Trophoblast cell (in vitro differentiated cells and primary cell): ENCODE measurements around the gene BZW2.

Source experiments
- DNase-seq, 2 donors: peaks; one replicate each; pipeline ENCODE4 v3.0.0-alpha.2; 2016
- H2AFZ ChIP-seq: 2 replicates; pipeline ENCODE4 v1.6.1; 2013; ENCODE audit warnings: low read length, moderate library complexity, mild to moderate bottlenecking; ENCODE audit not compliant: insufficient read depth, poor library complexity
- H2AK5ac ChIP-seq: 2 replicates; pipeline ENCODE4 v1.6.1; 2013; ENCODE audit warnings: mild to moderate bottlenecking, low read length
- H2BK120ac ChIP-seq: 2 replicates; pipeline ENCODE4 v1.6.1; 2013; ENCODE audit warnings: low read length, mild to moderate bottlenecking, moderate library complexity; ENCODE audit not compliant: insufficient read depth, poor library complexity
- H2BK12ac ChIP-seq: 2 replicates; pipeline ENCODE4 v1.6.1; 2013; ENCODE audit warnings: mild to moderate bottlenecking, low read length, moderate library complexity
- H2BK5ac ChIP-seq: 2 replicates; pipeline ENCODE4 v1.6.1; 2013; ENCODE audit warnings: low read length, low read depth, moderate library complexity, mild to moderate bottlenecking; ENCODE audit not compliant: poor library complexity
- H3K14ac ChIP-seq: 2 replicates; pipeline ENCODE4 v1.6.1; 2013; ENCODE audit warnings: mild to moderate bottlenecking, low read length
- H3K18ac ChIP-seq: 2 replicates; pipeline ENCODE4 v1.6.1; 2013; ENCODE audit warnings: mild to moderate bottlenecking, low read length
- H3K23ac ChIP-seq: 2 replicates; pipeline ENCODE4 v1.6.1; 2013; ENCODE audit warnings: low read length
- H3K27ac ChIP-seq: 2 replicates; pipeline ENCODE4 v1.5.1; 2013; ENCODE audit warnings: low read depth, mild to moderate bottlenecking, inconsistent platforms, low read length, moderate library complexity
- H3K27me3 ChIP-seq: 2 replicates; pipeline ENCODE4 v1.6.1; 2013; ENCODE audit warnings: inconsistent platforms, mild to moderate bottlenecking, low read length, moderate library complexity; ENCODE audit not compliant: insufficient read depth
- H3K36me3 ChIP-seq, 2 experiments: 1 replicate in 1 of 2; 2 replicates in 1 of 2; pipeline ENCODE4 v1.6.1; 2013; ENCODE audit warnings: low read length in 2 of 2, mild to moderate bottlenecking in 2 of 2, moderate library complexity in 1 of 2; ENCODE audit not compliant: insufficient read depth in 2 of 2, control insufficient read depth in 1 of 2
- H3K4ac ChIP-seq: 2 replicates; pipeline ENCODE4 v1.6.1; 2013; ENCODE audit warnings: low read depth, mild to moderate bottlenecking, low read length, moderate library complexity
- H3K4me1 ChIP-seq, 2 experiments: 1 replicate in 1 of 2; 2 replicates in 1 of 2; pipeline ENCODE4 v1.6.1; 2013; ENCODE audit warnings: low read length in 2 of 2, mild to moderate bottlenecking in 2 of 2, moderate library complexity in 1 of 2; ENCODE audit not compliant: insufficient read depth in 2 of 2, control insufficient read depth in 1 of 2
- H3K4me2 ChIP-seq: 2 replicates; pipeline ENCODE4 v1.6.1; 2013; ENCODE audit warnings: inconsistent platforms, mild to moderate bottlenecking, low read length, moderate library complexity
- H3K4me3 ChIP-seq: 2 replicates; pipeline ENCODE4 v1.5.1; 2013; ENCODE audit warnings: mild to moderate bottlenecking, low read depth, low read length, inconsistent platforms
- H3K79me1 ChIP-seq: one replicate; pipeline ENCODE4 v1.6.1; 2013; ENCODE audit warnings: low read length
- H3K79me2 ChIP-seq: 2 replicates; pipeline ENCODE4 v1.6.1; 2013; ENCODE audit warnings: low read length, mild to moderate bottlenecking; ENCODE audit not compliant: control insufficient read depth, insufficient read depth, poor library complexity
- H3K9ac ChIP-seq: 2 replicates; pipeline ENCODE4 v1.6.1; 2013; ENCODE audit warnings: mild to moderate bottlenecking, low read length
- H3K9me3 ChIP-seq: 2 replicates; pipeline ENCODE4 v1.6.1; 2013; ENCODE audit warnings: low read depth, mild to moderate bottlenecking, control low read depth, inconsistent platforms, low read length; ENCODE audit not compliant: insufficient read depth
- H4K12ac ChIP-seq: 2 replicates; pipeline ENCODE4 v1.6.1; 2013; ENCODE audit warnings: low read depth, mild to moderate bottlenecking, low read length, moderate library complexity
- H4K8ac ChIP-seq: 2 replicates; pipeline ENCODE4 v1.6.1; 2013; ENCODE audit warnings: low read depth, mild to moderate bottlenecking, low read length, moderate library complexity
- H4K91ac ChIP-seq: one replicate; pipeline ENCODE4 v1.6.1; 2013; ENCODE audit warnings: low read depth, mild to moderate bottlenecking, low read length, moderate library complexity
- WGBS: extraction: QIAGEN DNeasy Blood & Tissue Kit; methylation state at CpG from one replicate; pipeline ENCODE4 v1.1.7; 2013; ENCODE audit warnings: missing lambda C conversion rate; ENCODE audit not compliant: insufficient read length, insufficient coverage; ENCODE audit errors: extremely low coverage; 5-methylcytosine and 5-hydroxymethylcytosine counted together

Gene BZW2

DNA sequence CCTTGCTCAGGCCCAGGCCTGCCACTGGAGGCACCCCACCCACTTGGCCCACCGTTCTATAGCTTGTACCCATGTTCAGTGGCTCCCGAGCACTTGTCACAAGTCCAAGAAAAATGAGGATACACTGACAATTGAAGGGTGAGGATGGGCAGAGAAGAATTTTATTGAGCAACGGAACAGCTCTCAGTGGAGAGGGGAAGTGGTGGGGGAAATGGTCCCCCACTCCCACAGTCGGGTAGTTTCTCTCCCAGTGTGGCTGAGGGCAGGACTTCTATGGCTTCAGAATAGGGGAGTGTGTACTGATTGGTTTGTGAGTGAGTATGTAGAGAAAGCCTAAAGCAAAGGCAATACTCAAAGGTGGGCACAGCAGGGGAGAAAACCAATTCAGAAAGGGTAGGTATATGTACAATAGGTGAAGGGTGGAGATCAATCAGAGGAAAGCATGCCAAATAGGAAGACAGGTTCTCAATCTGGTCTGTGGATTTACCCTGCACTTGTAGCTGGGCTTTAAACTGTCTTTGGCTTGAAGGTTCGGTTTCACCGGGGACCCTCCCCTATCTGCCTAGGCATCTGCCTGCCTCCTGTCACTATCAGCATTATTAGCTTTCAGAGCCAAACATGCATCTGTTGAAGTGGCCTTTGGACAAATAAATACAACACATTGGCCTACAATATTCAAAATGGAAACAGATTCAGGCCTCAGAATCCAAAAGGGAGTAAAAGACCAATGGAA lies 98.7 kb downstream of the BZW2 start:
- Histone ChIP-seq H3K79me2 (no peaks in the 10 kb centered on the region), H3K27ac (no peak overlapping the region), H2BK5ac (no peak overlapping the region), H3K14ac (no peak overlapping the region), H3K18ac (no peak overlapping the region), H2BK12ac (no peak overlapping the region), H3K79me1 (no peaks in the 10 kb centered on the region), H3K4me2 (no peak overlapping the region), H3K9ac (no peak overlapping the region), H2BK120ac (no peak overlapping the region), H4K91ac (no peak overlapping the region), H3K9me3 (no peaks in the 10 kb centered on the region), H3K4me3 (no peak overlapping the region), H3K36me3 (no peaks in the 10 kb centered on the region), H2AFZ (no peak overlapping the region), H3K23ac (no peak overlapping the region), H2AK5ac (no peak overlapping the region), H3K27me3 (no peaks in the 10 kb centered on the region), H3K4me1 (peaks cover 0 to 4% of the 10 kb centered on the region in 2 experiments), H4K8ac (no peak overlapping the region), H3K4ac (no peak overlapping the region), H4K12ac (no peak overlapping the region)
- no CpG with 5 or more reads among the region's 6 CpGs for WGBS
- DNase-seq, result no peak

DNA sequence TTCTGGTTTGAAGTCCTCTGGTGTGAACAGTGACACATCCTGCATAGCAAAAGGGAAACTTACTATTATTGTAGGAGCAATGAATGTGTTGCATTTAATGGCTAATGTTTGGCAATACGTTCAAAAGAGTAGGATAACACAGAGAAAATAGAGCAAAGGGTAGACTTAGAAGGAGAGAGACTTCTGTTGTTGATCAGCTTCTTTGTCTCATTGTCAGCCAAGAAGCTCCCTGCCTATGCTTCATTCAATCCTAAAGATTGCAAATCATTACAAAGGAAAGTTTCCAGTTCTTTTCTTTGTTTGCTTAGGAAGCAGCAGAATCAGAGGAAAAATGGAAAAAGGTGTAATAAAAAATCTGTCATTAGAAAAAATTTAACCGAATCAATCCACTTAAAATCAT lies 99.7 kb downstream of the BZW2 start:
- Histone ChIP-seq H2BK5ac (no peak overlapping the region), H3K4ac (no peak overlapping the region), H3K27me3 (no peaks in the 10 kb centered on the region), H3K79me2 (no peaks in the 10 kb centered on the region), H3K4me1 (peaks cover 0 to 4% of the 10 kb centered on the region in 2 experiments), H3K4me3 (no peak overlapping the region), H3K27ac (no peak overlapping the region), H3K9ac (no peak overlapping the region), H3K4me2 (no peak overlapping the region), H3K9me3 (no peaks in the 10 kb centered on the region), H4K8ac (no peak overlapping the region), H3K23ac (no peak overlapping the region), H2BK12ac (no peak overlapping the region), H4K91ac (no peak overlapping the region), H2AK5ac (no peak overlapping the region), H3K79me1 (no peaks in the 10 kb centered on the region), H3K18ac (no peak overlapping the region), H2AFZ (no peak overlapping the region), H2BK120ac (no peak overlapping the region), H3K14ac (no peak overlapping the region), H4K12ac (no peak overlapping the region), H3K36me3 (no peaks in the 10 kb centered on the region)
- no CpG with 5 or more reads among the region's 2 CpGs for WGBS
- DNase-seq, result no peak

DNA sequence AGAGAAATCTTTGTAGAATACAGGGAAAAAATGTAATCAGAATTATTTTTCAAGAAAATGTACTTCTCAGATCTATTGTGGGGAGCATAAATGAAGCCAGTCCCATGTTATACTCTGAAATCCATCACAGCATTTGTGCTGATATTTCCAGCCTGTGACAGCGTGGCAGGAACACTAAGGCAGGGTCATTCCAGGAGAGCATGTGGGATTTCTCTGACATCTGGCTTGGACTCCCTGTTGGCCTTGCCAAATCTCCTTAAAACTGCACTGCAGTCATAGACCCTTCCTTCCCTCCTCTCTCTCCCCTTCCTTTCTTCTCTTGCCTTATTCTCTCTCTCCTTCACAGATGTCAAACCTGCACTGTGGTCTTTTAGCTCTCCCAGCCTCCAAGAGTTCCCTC lies 101.1 kb downstream of the BZW2 start:
- Histone ChIP-seq H3K36me3 (no peaks in the 10 kb centered on the region), H3K79me2 (no peaks in the 10 kb centered on the region), H3K23ac (no peak overlapping the region), H4K91ac (no peak overlapping the region), H3K4me2 (no peak overlapping the region), H2BK120ac (no peak overlapping the region), H3K18ac (no peak overlapping the region), H3K79me1 (no peaks in the 10 kb centered on the region), H3K27me3 (no peaks in the 10 kb centered on the region), H3K9ac (no peak overlapping the region), H2BK12ac (no peak overlapping the region), H3K4me1 (peaks cover 0 to 4% of the 10 kb centered on the region in 2 experiments), H3K27ac (no peak overlapping the region), H2AFZ (no peak overlapping the region), H3K4me3 (no peak overlapping the region), H4K12ac (no peak overlapping the region), H3K4ac (no peak overlapping the region), H2AK5ac (no peak overlapping the region), H2BK5ac (no peak overlapping the region), H3K14ac (no peak overlapping the region), H4K8ac (no peak overlapping the region), H3K9me3 (no peaks in the 10 kb centered on the region)
- no peak for DNase-seq
- WGBS, result no CpG with 5 or more reads among the region's 1 CpG

GRCh38 chr7:16753102-16753931 lies 107.3 kb downstream of the BZW2 start, which contains the start of gene TSPAN13:
TSPAN13 (plus strand) TSS chr7:16753755; CDS start chr7:16753968, 213 bp downstream.
- Histone ChIP-seq H2AFZ (peak within 1 kb of the TSS; percentile 37), H3K4ac (no peak within 1 kb of the TSS), H4K91ac (peak within 1 kb of the TSS; percentile 20), H3K4me2 (peak within 1 kb of the TSS; percentile 56), H3K79me2 (peaks cover 2% of the 10 kb centered on the region), H4K8ac (peak within 1 kb of the TSS; percentile 80), H3K9ac (peak within 1 kb of the TSS; percentile 52), H3K9me3 (no peaks in the 10 kb centered on the region), H2AK5ac (no peak within 1 kb of the TSS), H3K27me3 (no peaks in the 10 kb centered on the region), H3K27ac (peak within 1 kb of the TSS; percentile 9), H3K23ac (no peak within 1 kb of the TSS), H2BK120ac (peak within 1 kb of the TSS; percentile 58), H3K14ac (peak within 1 kb of the TSS; percentile 59), H3K18ac (peak within 1 kb of the TSS; percentile 21), H3K4me3 (peak within 1 kb of the TSS; percentile 79), H3K36me3 (no peaks in the 10 kb centered on the region), H2BK5ac (peak within 1 kb of the TSS; percentile 21), H2BK12ac (no peak within 1 kb of the TSS), H3K4me1 (peaks cover 0 to 4% of the 10 kb centered on the region in 2 experiments), H4K12ac (no peak within 1 kb of the TSS), H3K79me1 (peaks cover 2% of the 10 kb centered on the region)
- no CpG with 5 or more reads among the region's 48 CpGs for WGBS
- DNase-seq, result peak; percentile 96 to 98
